Keratinocyte (primary cell): ENCODE results near the gene HEXD.

Experiments used
- EZH2 ChIP-seq: IDR thresholded peaks from one replicate; pipeline ENCODE4 v1.6.1; 2012; ENCODE audit warnings: inconsistent platforms, mild to moderate bottlenecking, low read length, moderate library complexity
- TF ChIP-seq, protein P1 (sequence below), 3 experiments: IDR thresholded peaks in 1 of 3; conservative IDR thresholded peaks in 1 of 3; optimal IDR thresholded peaks in 1 of 3; 2 replicates in 2 of 3; 3 replicates in 1 of 3; pipeline versions ENCODE3 to v1.5.1; 2011; ENCODE audit warnings: low read length in 3 of 3, mild to moderate bottlenecking in 3 of 3, moderate library complexity in 2 of 3, control low read depth in 1 of 3, inconsistent platforms in 1 of 3; ENCODE audit not compliant: insufficient read depth in 2 of 3; ENCODE audit errors: extremely low read depth in 1 of 3

GRCh38 chr17:82408288-82408937 lies 9.7 kb upstream of the HEXD start:
- TF ChIP-seq, protein P1, sequence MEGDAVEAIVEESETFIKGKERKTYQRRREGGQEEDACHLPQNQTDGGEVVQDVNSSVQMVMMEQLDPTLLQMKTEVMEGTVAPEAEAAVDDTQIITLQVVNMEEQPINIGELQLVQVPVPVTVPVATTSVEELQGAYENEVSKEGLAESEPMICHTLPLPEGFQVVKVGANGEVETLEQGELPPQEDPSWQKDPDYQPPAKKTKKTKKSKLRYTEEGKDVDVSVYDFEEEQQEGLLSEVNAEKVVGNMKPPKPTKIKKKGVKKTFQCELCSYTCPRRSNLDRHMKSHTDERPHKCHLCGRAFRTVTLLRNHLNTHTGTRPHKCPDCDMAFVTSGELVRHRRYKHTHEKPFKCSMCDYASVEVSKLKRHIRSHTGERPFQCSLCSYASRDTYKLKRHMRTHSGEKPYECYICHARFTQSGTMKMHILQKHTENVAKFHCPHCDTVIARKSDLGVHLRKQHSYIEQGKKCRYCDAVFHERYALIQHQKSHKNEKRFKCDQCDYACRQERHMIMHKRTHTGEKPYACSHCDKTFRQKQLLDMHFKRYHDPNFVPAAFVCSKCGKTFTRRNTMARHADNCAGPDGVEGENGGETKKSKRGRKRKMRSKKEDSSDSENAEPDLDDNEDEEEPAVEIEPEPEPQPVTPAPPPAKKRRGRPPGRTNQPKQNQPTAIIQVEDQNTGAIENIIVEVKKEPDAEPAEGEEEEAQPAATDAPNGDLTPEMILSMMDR (optimal IDR thresholded peaks at IDR 0.05 in 1 of 3, IDR thresholded peaks at IDR 0.05 in 1 of 3, conservative IDR thresholded peaks at IDR 0.05 in 1 of 3; ENCODE audit: extremely low read depth in 1 of 3, insufficient read depth in 2 of 3, low read length in 3 of 3) = no peak
- TF ChIP-seq EZH2 = no peak
